Upper lobe of left lung (tissue), 4 donors: ENCODE measurements around the gene CTBP2.

Source experiments
- EP300 ChIP-seq, 4 donors: sonication (generic); formaldehyde crosslinking; IDR thresholded peaks; one replicate each; pipeline ENCODE4 v1.5.1; 2017; ENCODE audit warnings: antibody characterized with exemption in 4 of 4, control low read depth in 2 of 4
- POLR2A ChIP-seq, 4 donors: fragments of 450-650 bp; IDR thresholded peaks; one replicate each; pipeline ENCODE4 v1.5.1; 2016 to 2017; ENCODE audit warnings: antibody characterized with exemption in 4 of 4, mild to moderate bottlenecking in 2 of 4

DNA sequence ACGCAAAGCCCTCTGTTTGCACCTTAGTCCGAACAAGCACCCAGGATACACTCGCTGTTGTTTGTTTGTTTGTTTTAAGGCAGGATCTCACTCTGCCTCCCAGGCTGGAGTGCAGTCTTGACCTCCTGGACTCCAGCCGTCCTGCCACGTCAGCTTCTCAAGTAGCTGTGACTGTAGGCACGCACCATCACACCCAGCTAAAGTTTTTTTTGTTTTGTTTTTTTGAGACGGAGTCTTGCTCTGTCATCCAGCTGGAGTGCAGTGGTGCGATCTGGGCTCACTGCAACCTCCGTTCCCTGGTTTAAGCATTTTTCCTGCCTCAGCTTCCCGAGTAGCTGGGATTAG is 76.8 kb downstream of the CTBP2 start:
- TF ChIP-seq EP300 (IDR thresholded peaks at IDR 0.05) (no peak), POLR2A (IDR thresholded peaks at IDR 0.05) (no peak)
